ENCODE results near the gene DGKD.

Gene DGKD

DNA sequence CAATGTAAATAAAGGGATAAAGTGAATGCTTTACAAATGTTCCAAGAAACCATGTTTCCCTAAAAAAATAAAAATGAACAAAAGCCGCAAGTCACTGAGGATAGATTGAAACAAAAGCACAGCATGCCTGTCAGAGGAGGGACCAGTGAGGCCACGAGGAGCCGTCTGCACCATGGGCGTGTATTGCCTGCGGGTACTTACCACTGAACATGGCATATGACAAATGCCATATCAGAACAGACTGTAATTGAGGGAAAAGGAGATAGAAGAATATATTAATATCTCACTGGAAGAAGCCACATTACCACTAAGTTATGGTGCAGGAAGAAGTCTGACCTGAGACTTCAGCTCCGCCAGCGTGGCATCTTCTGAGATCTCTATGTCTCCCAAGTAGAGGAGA is 136.5 kb downstream of the DGKD start:
- no peak for DNase-seq (ENCODE audit: extremely low read depth in 1 of 2, low read depth in 1 of 2)

DNA sequence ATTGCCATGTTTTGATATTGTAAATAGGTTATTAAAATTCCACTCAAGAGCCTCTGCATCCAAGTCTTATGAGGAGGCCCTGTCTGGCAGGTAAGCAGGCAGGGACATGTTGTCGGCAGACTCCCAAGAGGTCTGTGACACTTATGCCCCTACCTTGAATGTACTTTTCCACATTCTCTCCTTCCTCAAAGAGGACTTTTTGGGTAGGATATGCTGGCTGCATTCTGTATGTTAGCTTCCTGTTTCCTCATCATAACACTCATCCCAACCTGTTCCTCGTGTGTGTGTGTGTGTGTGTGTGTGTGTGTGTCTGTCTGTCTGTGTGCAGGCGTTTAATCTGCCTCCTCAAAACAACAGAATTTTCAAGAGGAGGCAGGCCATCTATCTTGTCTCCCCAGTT is 137.0 kb downstream of the DGKD start:
- DNase-seq (ENCODE audit: extremely low read depth in 1 of 2, low read depth in 1 of 2) = no peak

DNA sequence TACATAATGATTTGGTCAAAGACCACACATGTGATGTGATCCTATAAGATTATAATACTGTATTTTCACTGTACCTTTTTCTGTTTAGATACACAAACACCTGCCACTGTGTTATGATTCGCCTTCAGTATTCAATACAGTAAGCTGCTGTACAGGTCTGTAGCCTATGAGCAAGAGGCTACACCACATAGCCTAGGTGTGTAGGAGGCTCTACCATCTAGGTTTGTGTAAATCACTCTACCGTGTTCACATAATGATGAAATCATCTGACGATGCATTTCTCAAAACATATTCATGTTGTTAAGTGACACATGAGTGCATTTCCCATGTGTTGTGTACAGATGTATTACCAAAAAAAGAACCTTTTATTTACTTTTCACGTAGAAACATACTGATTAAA is 137.8 kb downstream of the DGKD start:
- DNase-seq (ENCODE audit: extremely low read depth in 1 of 2, low read depth in 1 of 2) = no peak

DNA sequence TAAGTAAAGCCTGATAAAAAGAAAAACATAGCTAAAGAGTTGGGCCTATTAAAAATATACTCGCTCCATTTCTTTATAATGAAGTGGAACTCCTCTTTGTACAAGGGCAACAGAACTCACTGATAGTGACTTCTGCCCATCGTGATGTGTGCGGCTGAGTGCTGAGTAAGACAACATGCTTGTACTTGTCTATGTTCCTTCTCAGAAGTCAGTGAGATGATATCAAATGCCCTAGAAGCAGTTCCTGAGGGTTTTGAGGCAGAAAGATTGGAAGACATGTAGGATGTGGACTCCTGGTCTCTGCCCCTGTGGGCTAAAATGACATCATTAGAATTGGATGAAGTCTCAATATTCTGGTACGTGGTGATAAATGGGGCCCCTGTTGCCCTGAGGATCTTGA is 138.5 kb downstream of the DGKD start:
- no peak for DNase-seq (ENCODE audit: extremely low read depth in 1 of 2, low read depth in 1 of 2)

DNA sequence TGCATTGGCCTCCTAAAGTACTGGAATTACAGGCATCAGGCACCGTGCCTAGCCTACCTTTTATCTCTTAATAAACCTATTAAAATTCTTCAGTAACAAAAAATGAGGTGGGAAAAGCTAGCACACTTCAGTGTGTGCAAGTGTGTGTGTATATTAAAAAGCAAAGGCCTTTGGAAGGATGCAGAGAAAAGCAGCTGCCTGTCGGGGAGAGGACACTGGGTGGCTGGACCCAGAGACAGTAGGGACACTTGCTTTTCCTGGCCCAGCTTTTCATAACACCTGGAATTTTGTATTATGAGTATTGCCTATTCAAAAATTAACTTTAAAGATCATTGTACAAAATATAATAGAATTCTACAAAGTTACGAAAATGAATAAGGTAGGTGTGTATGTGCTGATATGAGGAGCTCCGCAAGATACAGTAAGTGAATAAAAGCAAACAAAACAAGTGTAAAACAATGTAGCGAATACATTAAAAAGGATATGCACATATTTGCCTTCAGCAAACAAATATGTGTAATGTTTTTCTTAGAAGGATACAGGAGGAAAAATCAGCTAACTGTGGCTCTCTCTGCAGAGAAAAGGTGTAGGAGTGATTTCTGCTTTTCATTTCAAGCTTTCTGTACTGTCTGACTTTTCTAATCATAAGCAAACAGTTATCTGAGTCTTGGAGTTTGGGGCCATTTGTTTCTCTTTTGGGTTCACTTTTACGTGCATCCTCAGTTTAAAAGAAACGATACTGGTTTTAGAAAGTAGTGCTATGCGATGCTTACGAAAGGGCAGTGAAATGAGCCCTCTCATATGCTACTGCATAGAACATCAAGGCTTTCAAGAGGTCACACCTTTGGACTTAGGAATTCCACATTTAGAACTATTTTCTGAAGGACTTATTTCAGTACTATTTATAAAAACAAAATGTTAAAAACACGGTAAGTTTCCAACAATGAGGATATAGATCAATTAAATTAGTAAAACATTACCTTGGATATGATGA is 141.5 kb downstream of the DGKD start:
- DNase-seq (ENCODE audit: extremely low read depth in 1 of 2, low read depth in 1 of 2) = no peak

DNA sequence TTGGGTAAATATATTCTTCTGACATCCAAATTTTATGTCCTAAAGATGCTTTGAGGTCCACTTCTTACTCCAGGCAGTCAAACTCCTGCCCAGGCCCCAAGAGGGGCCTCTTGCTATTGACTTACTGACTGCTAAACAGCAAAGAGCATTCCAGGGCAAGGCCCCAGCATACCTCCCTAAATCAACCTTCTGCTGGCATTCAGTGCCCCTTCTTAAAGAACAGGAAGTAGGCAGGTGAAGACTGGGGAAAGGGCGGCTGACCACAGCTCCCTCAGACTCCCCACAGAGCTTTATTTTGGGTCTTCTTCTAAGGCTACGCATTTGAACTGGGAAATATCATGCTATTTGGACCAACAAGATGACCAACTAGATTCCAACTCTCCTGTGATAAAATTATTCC is 143.4 kb downstream of the DGKD start:
- no peak for DNase-seq (ENCODE audit: extremely low read depth in 1 of 2, low read depth in 1 of 2)

DNA sequence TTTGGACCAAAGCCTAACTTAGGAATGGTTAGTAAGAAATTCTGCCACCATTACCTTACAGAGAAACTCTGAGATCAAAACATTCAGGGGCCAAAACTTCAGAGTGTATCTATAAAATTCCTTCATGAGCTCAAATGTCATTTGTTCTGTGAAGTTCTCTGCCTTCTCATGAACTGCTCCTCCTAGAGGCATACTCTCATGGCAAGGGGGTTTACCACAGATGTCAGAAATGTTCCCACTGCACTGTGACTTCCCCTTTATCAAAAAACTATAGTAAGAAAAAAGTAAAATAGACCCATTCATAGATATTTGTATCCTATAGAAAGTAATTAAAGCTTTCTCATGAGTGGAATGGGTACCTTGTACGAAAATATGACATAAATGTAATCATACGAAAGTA is 143.8 kb downstream of the DGKD start:
- no peak for DNase-seq (ENCODE audit: extremely low read depth in 1 of 2, low read depth in 1 of 2)

DNA sequence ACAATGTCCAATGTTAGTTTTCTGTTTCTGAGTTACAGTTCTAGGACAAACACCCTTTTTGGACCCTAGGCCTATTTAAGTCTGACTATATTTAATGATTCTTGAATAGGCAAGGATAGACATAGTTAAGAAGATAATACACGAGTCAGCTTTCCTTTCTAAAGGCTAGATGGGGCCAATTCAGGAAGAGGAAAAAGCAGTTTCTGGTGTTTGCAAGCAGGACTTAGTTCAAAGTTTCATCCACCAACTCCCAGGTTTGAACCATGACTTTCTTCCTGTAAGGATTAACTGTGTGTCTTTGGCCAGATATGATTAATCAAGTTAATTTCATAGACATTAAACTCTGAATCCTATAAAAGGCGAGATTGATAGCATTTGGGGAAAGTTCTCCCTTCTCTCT is 145.6 kb downstream of the DGKD start:
- DNase-seq (ENCODE audit: extremely low read depth in 1 of 2, low read depth in 1 of 2) = no peak

DNA sequence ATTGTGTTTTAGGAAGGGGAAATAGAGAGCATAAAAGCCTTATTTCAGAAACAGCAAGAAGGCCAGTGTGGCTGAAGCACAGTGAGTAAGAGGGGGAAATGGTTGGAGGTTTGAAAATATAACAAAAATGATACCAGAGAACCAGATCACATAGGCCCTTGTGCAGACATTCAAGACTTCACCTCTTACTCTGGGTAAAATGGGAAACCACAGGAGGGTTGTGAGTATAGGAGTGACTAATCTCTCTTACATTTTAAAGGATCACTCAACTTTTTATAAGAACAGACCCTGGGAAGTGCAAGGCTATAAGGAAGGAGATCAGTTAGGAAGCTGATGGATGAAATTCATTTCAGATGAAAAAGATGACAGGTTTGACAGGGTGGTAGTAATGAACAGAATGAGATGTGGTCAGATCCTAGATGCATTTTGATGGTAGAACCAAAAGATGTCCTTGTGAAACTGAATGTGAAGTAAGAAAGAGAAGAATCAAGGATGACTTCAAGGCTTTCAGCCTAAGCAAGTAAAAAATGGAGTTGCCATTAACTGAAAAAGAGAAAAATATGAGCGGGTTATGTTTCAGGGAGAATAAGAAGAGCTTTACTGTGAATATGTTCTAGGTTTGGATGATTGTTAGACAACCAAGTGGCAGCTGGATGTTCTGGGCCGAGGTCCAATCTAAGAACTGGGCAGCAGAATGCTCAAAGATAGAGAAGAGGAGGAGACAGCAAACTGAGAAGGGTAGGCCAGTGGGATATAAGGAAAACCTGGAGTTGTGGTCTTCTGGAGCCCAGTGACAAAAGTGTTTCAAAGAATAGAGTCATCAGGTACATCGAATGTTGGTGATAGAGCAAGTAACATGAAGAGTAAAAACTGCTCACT is 147.1 kb downstream of the DGKD start:
- DNase-seq (ENCODE audit: extremely low read depth in 1 of 2, low read depth in 1 of 2) = no peak

DNA sequence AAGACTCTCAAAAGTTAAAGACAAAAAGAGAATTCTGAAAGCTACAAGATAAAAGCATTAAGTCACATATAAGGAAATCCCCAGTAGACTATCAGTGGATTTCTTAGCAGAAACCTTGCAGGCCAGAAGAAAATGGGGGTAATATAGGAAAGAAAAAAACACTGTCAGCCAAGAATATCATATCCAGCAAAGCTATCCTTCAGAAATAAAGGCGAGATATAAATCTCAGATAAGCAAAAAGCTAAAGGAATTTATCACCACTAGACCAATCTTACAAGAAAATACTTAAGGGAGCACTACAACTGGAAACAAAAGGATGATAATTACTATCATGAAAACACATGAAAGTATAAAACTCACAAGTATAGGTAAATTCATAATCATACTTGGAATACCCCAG is 149.2 kb downstream of the DGKD start:
- DNase-seq (ENCODE audit: extremely low read depth in 1 of 2, low read depth in 1 of 2) = no peak

DNA sequence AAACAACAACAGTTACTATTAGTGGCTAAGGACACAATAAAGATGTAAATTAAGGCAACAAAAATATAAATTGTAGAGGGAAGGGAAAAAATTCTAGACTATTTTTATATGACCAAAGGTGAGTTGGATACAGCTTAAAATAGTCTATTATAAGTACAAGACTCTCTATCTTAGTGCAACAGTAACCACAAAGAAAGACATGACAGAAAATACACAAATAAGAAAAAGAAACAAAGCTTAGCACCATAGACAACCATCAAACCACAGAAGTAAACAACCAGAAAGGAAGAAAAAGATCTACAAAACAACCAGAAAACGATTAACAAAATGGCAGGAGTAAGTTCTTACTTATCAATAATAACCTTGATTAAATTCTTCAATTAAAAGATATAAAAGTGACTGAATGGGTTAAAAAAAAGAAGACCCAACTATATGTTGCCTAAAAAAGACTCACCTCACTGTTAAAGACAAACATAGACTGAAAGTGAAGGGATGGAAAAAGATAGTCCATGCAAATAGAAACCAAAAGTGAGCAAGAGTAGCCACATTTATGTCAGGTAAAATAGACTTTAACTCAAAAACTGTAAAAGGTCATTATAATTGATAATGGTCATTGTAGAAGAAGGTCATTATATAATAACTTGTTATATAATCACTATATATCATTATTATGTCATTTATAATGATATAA is 149.8 kb downstream of the DGKD start:
- no peak for DNase-seq (ENCODE audit: extremely low read depth in 1 of 2, low read depth in 1 of 2)

DNA sequence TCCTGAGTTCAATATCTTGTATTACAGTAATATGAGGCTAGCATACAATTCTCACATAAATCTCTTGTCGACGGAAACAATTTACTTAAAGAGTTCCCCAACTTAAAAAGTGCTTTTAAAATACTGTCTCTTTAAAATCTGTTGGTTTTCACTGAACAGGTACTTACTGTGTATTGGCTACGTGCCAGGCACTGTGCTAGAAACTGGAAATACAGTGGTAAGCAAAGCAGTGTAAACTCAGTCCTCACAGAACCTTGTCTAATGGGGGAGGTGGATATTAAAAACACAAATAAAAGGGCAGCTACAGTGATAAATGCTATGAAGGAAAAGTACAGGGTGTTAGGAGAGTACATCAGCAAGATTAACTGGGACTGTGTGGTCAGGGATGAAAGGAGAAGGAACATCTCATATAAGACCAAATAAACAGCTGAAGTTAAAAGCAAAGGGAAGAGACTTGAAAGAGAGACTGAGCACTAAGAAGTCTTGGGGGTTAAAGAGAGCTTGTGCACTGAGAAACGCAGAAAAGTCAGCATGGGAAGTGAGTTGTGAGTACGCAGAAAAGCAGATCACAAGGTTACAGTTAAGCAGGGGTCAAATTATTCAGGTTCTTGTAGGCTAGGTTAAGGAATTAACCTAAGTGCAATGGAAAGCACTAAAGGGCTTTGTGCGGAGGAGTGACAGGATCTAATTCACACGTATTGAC is 159.8 kb downstream of the DGKD start:
- DNase-seq (ENCODE audit: extremely low read depth in 1 of 2, low read depth in 1 of 2) = no peak

DNA sequence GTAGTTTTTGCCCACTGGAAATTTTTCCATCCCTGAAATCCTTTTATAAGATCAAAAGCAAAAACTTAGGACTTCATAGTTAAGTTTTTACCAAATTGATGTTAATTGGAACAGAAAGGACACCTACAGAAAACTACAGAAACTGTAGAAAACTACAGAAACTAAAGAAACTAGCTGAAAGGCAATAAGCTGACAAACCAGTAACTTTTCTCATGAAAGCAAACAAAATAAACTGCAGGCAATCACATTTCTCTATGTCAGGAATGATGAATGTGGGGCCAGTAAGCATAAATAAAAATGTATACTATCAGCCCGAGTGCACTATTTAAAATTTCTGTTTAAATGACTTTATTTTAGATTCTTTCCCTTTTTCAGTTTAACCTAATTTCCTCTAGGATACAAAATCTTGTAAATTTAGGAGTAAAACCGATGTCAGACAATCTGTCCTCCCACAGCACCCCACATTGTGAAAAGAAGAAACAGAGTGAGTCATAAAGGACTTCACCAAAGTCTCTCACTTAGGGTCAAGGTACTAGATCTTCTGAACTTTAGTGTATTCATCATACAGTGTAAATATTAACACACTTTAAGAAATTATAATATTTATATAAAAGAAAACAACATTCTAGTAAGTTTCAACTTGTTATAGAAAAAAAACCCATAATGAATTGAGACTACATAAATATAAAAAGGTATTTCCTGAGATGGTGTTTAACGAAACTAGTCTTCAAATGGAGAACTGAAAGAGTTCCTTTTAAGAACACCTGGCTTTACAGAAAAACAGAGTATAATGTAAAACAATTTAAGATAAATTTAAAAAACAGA is 165.7 kb downstream of the DGKD start:
- DNase-seq (ENCODE audit: extremely low read depth in 1 of 2, low read depth in 1 of 2) = no peak

Data from activated CD8-positive, alpha-beta memory T cell treated with anti-CD3 and anti-CD28 coated beads for 1 hour (primary cell).